Hepatocyte (in vitro differentiated cells): ENCODE results near the gene PIM3. TPM values are rescaled to one million over a fixed set of nuclear protein-coding genes. Genes with fewer than 3 reads are reported as not detected.

Source experiments
- DNase-seq: peaks from one replicate; pipeline ENCODE4 v3.0.0-alpha.2; 2016; ENCODE audit warnings: low spot score
- H2AFZ ChIP-seq: fragments of 200-600 bp; sonication (generic); 2 replicates; pipeline ENCODE4 v1.6.0; 2016; ENCODE audit warnings: antibody characterized with exemption, mild to moderate bottlenecking
- H3K27ac ChIP-seq: fragments of 200-600 bp; sonication (generic); 2 replicates; pipeline ENCODE4 v1.5.1; 2016; ENCODE audit warnings: mild to moderate bottlenecking
- H3K27me3 ChIP-seq: fragments of 200-600 bp; sonication (generic); 2 replicates; pipeline ENCODE4 v1.6.1; 2016
- H3K36me3 ChIP-seq: fragments of 200-600 bp; sonication (generic); replicated peaks from 2 replicates; pipeline ENCODE4 v1.5.1; 2016; ENCODE audit warnings: low read depth; ENCODE audit not compliant: insufficient read depth
- H3K4me1 ChIP-seq: fragments of 200-600 bp; sonication (generic); 2 replicates; pipeline ENCODE4 v1.5.1; 2016; ENCODE audit warnings: mild to moderate bottlenecking, moderate library complexity; ENCODE audit not compliant: insufficient read depth
- H3K4me2 ChIP-seq: fragments of 200-600 bp; sonication (generic); 2 replicates; pipeline ENCODE4 v1.6.0; 2016
- H3K4me3 ChIP-seq: fragments of 200-600 bp; sonication (generic); 2 replicates; pipeline ENCODE4 v1.5.1; 2016; ENCODE audit warnings: mild to moderate bottlenecking
- H3K79me2 ChIP-seq: fragments of 200-600 bp; sonication (generic); 2 replicates; pipeline ENCODE4 v1.6.0; 2017; ENCODE audit warnings: mild to moderate bottlenecking
- H3K9me2 ChIP-seq: fragments of 200-600 bp; sonication (generic); replicated peaks from 2 replicates; pipeline ENCODE4 v1.6.0; 2017; ENCODE audit warnings: mild to moderate bottlenecking; ENCODE audit not compliant: insufficient read depth
- H3K9me3 ChIP-seq: fragments of 200-600 bp; sonication (generic); 2 replicates; pipeline ENCODE4 v1.5.1; 2016; ENCODE audit warnings: low read depth, mild to moderate bottlenecking
- H4K20me1 ChIP-seq: fragments of 200-600 bp; sonication (generic); 2 replicates; pipeline ENCODE4 v1.6.0; 2016; ENCODE audit warnings: mild to moderate bottlenecking; ENCODE audit not compliant: insufficient read depth, poor library complexity, severe bottlenecking
- EZH2 ChIP-seq: fragments of 200-600 bp; sonication (generic); IDR thresholded peaks from 2 replicates; pipeline ENCODE4 v1.6.1; 2016; ENCODE audit warnings: antibody characterized with exemption, mild to moderate bottlenecking, borderline replicate concordance
- EZH2phosphoT487 ChIP-seq: fragments of 200-600 bp; sonication (generic); IDR thresholded peaks from one replicate; pipeline ENCODE4 v1.6.1; 2018; ENCODE audit warnings: antibody characterized with exemption, mild to moderate bottlenecking, low read depth, moderate library complexity; ENCODE audit not compliant: unreplicated experiment, severe bottlenecking
- WGBS: methylation state at CpG from one replicate; pipeline ENCODE4 v1.1.6; 2016; ENCODE audit warnings: low lambda C conversion rate; ENCODE audit errors: missing lambda C conversion rate; 5-methylcytosine and 5-hydroxymethylcytosine counted together
- polyA plus RNA-seq: library from polyadenylated mRNA; unstranded; fragments of >200 nt; fragmentation: Nextera tagmentation; extraction: Ambion mirVana; gene quantifications from 2 replicates; pipeline ENCODE4 v1.2.1, GENCODE V29; 2016
- total RNA-seq: library from RNA; depleted of rRNA; stranded (reverse); fragments of >200 nt; gene quantifications from 2 replicates; pipeline ENCODE4 v1.2.3, GENCODE V29; 2014
- TF ChIP-seq, protein P1 (sequence below): fragments of 200-600 bp; sonication (generic); IDR thresholded peaks from 2 replicates; pipeline ENCODE4 v1.5.1; 2016; ENCODE audit warnings: antibody characterized with exemption, mild to moderate bottlenecking; ENCODE audit not compliant: poor library complexity

PIM3 gene
- total and polyA plus RNA-seq, 2 experiments from 2014 or later, result 81.1 to 138 TPM

GRCh38 chr22:49961601-49962011, 1.0 kb downstream of the PIM3 start:
- H3K9me3 ChIP-seq, result no peaks in the 10 kb centered on the region
- H3K79me2 ChIP-seq, result peaks cover 35% of the 10 kb centered on the region
- 2% methylated on average over 35 of the region's 49 CpGs for WGBS
- H3K27me3 ChIP-seq, result no peaks in the 10 kb centered on the region
- H3K4me1 ChIP-seq, result peaks cover 37% of the 10 kb centered on the region
- no peaks in the 10 kb centered on the region for H3K9me2 ChIP-seq
- peak overlapping the region; percentile 95 for H3K4me2 ChIP-seq
- DNase-seq, result no peak
- H3K4me3 ChIP-seq, result peak overlapping the region; percentile 96
- H3K27ac ChIP-seq, result peak overlapping the region; percentile 94
- H3K36me3 ChIP-seq, result no peaks in the 10 kb centered on the region
- peaks cover 43% of the 10 kb centered on the region for H4K20me1 ChIP-seq
- TF ChIP-seq EZH2 (no peak), EZH2phosphoT487 (no peak)
- TF ChIP-seq, protein P1, sequence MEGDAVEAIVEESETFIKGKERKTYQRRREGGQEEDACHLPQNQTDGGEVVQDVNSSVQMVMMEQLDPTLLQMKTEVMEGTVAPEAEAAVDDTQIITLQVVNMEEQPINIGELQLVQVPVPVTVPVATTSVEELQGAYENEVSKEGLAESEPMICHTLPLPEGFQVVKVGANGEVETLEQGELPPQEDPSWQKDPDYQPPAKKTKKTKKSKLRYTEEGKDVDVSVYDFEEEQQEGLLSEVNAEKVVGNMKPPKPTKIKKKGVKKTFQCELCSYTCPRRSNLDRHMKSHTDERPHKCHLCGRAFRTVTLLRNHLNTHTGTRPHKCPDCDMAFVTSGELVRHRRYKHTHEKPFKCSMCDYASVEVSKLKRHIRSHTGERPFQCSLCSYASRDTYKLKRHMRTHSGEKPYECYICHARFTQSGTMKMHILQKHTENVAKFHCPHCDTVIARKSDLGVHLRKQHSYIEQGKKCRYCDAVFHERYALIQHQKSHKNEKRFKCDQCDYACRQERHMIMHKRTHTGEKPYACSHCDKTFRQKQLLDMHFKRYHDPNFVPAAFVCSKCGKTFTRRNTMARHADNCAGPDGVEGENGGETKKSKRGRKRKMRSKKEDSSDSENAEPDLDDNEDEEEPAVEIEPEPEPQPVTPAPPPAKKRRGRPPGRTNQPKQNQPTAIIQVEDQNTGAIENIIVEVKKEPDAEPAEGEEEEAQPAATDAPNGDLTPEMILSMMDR, result no peak
- no peak overlapping the region for H2AFZ ChIP-seq

DNA sequence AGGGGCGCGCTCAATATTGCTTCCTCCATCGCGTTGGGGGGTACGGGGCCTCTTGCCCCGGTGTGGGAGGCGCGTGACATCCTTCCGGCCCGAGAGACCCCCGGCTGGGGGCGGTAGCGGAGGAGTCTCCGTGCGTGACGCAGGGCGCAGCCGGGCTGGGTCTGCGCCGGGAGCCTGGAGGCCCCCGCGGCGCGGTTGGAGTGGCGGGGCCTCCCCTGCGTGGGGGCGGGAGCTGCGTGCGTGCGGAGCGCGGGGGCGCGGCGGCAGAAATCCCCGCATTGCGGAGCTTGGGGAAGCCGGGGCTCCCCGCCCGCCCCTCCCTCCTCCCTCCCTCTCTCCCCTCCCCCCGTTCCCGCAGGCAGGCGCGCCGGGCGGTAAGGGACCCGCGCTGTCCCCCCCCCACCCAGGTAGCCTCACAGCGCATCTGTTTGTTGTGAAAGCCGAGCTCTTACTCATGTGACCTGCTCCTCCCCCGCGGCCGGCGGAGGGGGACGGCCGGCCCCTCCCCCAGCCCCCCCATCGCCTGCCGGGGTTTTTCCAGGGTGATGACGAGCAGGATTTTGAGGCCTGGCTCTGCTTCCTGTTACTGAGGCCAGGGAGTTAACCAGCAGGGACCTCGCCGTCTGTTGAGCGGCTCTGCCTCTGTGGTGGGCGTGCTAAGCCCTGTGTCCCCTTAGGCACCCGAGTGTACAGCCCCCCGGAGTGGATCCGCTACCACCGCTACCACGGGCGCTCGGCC, 1.6 kb downstream of the PIM3 start:
- TF ChIP-seq EZH2 (no peak), EZH2phosphoT487 (no peak)
- TF ChIP-seq, protein P1, result no peak
- H4K20me1 ChIP-seq, result peaks cover 43% of the 10 kb centered on the region
- peak; percentile 94 for DNase-seq
- no peaks in the 10 kb centered on the region for H3K9me3 ChIP-seq
- peaks cover 43% of the 10 kb centered on the region for H3K4me1 ChIP-seq
- peak overlapping the region; percentile 96 for H3K4me3 ChIP-seq
- H2AFZ ChIP-seq, result no peak overlapping the region
- peak overlapping the region; percentile 94 for H3K27ac ChIP-seq
- H3K36me3 ChIP-seq, result no peaks in the 10 kb centered on the region
- no peaks in the 10 kb centered on the region for H3K9me2 ChIP-seq
- peaks cover 35% of the 10 kb centered on the region for H3K79me2 ChIP-seq
- H3K4me2 ChIP-seq, result peak overlapping the region; percentile 95
- H3K27me3 ChIP-seq, result no peaks in the 10 kb centered on the region
- WGBS, result 12% methylated on average over 14 of the region's 70 CpGs

DNA sequence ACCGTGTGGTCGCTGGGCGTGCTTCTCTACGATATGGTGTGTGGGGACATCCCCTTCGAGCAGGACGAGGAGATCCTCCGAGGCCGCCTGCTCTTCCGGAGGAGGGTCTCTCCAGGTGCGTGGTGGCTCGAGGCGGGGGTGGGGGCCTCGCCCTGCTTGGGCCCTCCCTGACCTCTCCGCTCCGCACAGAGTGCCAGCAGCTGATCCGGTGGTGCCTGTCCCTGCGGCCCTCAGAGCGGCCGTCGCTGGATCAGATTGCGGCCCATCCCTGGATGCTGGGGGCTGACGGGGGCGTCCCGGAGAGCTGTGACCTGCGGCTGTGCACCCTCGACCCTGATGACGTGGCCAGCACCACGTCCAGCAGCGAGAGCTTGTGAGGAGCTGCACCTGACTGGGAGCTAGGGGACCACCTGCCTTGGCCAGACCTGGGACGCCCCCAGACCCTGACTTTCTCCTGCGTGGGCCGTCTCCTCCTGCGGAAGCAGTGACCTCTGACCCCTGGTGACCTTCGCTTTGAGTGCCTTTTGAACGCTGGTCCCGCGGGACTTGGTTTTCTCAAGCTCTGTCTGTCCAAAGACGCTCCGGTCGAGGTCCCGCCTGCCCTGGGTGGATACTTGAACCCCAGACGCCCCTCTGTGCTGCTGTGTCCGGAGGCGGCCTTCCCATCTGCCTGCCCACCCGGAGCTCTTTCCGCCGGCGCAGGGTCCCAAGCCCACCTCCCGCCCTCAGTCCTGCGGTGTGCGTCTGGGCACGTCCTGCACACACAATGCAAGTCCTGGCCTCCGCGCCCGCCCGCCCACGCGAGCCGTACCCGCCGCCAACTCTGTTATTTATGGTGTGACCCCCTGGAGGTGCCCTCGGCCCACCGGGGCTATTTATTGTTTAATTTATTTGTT, 2.4 kb downstream of the PIM3 start:
- peaks cover 49% of the 10 kb centered on the region for H3K4me1 ChIP-seq
- H3K27ac ChIP-seq, result peak overlapping the region; percentile 94
- H3K9me3 ChIP-seq, result no peaks in the 10 kb centered on the region
- TF ChIP-seq, protein P1, result no peak
- no peak for TF ChIP-seq EZH2phosphoT487
- no peak for TF ChIP-seq EZH2
- peaks cover 35% of the 10 kb centered on the region for H3K79me2 ChIP-seq
- no peaks in the 10 kb centered on the region for H3K27me3 ChIP-seq
- DNase-seq, result peak; percentile 30
- no peaks in the 10 kb centered on the region for H3K36me3 ChIP-seq
- peak overlapping the region; percentile 26 for H3K4me3 ChIP-seq
- H3K4me2 ChIP-seq, result peak overlapping the region; percentile 95
- no peaks in the 10 kb centered on the region for H3K9me2 ChIP-seq
- WGBS, result 81% methylated on average over 43 of the region's 63 CpGs
- H4K20me1 ChIP-seq, result peaks cover 43% of the 10 kb centered on the region
- no peak overlapping the region for H2AFZ ChIP-seq
